ENCODE measurements around the gene MYO9A.
"Not testable (repeated sequence)": the region's sequence is repeated elsewhere in the genome, so short reads cannot be mapped to it uniquely, and the experiment has no call there.

Gene MYO9A

DNA sequence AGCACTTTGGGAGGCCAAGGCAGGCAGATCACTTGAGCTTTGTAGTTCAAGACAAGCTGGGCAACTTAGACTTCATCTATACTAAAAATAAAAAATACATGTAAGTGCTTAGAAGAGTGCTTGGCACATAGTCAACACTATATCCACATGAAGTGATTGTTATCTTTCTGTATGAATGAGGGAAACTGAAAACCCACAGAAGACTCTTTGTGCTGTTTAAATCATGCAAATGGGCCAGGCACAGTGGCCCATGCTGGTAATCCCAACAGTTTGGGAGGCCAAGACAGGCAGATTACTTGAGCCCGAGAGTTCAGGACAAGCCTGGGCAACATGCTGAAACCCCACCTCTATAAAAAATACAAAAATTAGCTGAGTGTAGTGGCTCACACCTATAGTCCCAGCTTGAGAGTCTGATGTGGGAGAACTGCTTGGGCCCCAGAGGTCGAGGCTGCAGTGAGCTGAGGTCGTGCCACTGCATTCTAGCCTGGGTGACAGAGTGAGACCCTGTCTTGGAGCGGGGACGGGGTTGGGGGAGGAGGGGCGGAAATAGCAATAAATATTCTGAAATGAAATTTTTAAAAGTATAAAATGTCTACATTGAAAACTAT, 177.9 kb downstream of the MYO9A start:
- no peak for DNase-seq

DNA sequence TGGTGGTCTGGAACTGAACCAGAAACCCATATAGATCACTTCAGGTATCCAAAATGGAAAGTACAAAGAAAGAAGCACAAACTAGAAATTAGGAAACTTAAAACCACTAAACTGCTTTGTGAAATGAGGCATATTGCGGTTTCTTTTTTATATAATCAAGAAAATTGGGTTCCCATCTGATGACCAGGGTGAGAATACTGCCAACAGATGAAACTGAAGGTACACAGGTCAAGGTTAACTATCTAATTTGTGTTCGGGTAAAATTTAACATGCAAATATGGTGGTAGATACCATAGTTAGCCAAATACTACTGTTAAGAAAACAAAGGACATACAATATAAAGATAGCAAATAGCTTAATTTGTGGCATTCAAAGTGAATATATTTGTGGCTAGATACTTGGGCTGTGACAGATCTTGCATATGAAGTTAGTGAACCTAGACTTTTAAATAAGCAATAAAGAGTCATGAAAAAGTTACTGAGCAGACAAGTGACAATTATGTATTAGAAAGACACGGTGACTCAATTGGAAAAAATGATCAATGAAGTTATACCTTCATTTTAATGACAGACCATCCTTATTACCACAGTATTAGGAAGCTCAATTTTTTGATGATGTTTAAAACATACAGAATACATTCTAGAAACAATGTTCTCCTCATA, 180.2 kb downstream of the MYO9A start:
- no peak for DNase-seq

DNA sequence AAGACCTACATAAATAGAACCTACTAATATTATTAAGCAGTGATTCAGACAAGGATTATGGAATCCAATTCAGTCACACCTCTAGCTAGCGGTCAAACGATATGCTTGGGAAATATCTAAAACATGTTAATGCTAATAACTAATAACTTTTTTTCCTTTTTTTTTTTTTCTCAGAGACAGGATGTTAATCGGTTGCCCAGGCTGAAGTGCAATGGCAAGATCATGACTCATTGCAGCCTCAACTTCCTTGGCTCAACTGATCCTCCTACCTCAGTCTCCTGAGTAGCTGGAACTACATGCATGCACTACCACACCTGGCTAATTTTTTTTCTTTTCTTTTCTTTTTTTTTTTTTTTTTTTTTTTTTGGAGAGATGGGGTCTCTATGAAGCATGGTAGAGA, 183.5 kb downstream of the MYO9A start:
- DNase-seq: no peak

DNA sequence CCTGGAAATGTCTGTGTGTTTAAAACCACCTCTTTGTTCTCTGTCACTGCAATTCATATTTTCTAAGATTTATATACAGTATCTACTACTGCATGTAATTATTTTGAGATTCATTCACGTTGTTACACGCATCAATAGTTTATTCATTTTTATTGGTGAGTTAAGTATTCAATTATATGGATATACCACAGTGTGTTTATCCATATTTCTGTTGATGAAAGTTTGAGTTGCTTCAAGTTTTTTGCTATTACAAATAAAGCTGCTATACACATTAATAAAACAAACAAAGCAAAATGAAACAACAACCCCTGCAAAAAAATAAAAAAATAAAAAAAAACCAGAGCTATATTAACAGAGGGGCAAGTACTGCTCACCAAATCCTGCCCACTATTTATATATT, 185.3 kb downstream of the MYO9A start:
- DNase-seq: no peak

DNA sequence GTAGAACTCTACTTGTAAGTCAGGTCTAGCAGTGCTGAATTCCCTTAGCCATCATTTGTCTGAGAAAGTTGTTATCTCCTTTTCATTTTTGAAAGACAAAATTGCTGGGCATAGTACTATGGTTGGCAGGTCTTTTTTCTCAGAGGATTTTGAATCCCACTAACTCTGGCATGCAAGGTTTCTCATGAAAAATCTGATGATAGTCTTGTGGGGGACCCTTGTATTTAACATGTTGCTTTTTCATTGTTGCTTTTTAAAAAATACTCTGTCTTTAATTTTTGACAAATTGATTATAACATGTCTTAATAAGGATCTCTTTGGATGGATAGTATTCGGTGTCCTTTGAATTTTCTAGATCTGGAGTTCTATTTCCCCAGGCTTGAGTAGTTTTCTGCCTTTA, 186.7 kb downstream of the MYO9A start:
- DNase-seq: no peak

DNA sequence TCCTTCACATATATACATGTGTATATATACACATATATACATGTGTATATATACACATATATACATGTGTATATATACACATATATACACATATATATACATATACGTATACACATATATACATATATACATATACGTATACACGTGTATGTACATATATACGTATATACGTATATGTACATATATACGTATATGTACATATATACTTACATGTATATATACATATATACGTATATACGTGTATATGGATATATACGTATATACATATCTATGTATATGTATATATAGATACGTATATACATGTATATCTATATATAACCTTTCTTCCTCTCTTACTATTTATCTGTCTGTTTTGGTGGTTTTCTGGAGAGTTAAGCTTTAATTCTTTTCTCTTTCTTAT, 192.8 kb downstream of the MYO9A start:
- no peak for DNase-seq

DNA sequence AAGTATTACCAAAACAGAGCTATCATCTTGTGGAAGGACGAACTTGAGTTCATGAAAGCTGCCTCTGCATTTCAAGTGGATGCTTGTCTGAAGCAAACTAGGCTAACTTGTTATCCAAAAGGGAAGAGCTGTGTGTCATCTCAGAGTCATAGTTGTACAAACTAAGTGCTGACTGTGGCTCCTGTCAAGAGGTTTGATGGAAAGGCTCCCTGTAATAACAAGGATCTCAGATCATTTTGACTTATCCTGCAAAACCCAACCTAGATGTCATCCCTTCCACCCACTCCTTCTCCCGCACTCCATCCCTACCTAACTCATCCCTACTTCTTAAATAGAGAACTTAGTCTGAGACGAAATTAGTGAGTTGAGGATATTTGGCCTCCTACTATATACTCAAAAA, 196.8 kb downstream of the MYO9A start:
- no peak for DNase-seq

DNA sequence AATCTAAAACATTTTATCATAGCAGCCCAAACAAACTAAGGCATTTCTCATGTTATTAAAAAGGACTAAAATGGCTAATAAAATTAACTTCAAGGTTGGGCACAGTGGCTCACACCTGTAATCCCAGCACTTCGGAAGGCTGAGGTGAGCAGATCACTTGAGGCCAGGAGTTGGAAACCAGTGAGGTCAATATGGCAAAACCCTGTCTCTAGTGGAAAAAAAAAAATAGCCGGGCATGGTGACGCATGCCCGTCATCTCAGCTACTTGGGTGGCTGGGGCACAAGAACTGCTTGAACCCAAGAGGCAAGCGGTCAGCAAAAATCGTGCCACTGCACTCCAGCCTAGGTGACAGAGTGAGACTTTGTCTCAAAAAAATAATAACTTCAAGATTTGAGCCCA, 197.4 kb downstream of the MYO9A start:
- no peak for DNase-seq

DNA sequence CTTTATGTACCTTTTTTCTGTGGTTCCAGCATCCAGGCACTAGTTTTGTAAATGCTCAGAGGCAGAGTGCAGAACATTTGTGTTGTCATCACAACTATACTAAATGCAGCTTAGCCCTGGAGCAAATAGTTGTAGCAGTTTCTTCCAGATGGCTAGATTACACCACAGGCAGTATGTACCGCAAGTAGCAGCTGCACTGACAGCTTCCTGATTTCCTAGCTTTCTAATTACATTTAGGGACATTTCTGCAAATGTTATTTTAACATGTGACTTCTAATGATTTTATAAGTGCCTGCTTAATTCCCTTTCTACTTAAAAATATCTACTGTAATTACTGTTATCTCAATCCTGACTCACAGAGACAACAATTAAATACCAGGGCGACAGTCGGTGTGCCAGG, 201.1 kb downstream of the MYO9A start:
- no peak for DNase-seq

DNA sequence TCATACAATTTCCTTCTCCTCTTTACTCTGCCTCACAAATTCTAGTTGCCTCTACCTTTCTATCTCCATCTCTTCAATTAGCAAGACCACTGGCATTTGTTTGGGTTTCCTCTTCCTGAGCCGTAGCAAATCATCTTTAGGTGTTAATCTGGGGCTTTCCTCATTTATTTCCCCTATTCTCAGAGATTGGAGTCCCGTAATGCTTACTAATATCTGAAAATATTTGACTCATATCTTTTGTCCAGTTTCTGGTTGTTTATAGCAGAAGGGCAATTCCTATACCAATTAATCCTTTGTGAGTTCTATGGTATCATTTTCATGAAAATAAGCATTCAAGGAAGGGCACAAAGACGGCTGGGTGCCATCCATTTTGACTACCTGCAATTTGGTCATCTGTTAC, 203.9 kb downstream of the MYO9A start:
- DNase-seq: no peak

DNA sequence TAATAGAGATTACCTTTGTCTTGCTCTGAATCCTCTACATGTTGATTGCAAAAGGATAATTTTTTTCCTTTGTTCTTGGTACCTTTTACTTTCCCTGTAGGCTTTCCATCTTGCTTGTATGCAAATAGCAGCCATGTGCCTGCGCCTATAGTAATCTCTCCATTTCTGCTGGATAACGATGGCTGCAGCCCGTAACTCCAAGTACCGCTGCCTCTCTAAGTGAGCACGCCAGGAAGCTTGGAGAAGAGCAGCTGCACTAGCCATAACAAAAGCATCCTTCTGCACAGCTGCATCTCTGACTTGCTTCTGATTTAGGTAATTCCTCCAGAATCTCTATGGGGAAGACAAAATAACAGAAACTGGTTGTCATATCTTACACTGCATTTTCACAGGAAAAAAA, 218.3 kb downstream of the MYO9A start:
- no peak for DNase-seq

DNA sequence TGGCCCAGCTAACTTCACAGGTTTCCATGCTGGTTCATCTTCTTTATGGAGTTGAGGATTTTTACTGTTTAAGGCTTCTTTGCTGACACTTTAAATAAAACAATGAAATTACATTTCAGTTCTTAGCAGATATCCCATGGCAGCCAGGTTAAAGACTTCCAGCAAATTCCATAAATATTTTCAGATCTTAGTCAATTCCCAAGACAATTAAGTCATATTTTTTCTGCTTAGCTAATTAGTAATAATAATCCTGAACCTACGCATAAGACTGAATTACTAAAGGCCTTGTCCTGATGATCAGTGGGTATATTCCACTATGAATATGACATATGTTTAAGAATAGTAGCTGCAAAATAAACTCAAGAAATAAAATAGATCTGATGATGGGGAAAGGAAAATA, 224.3 kb downstream of the MYO9A start:
- DNase-seq: no peak

DNA sequence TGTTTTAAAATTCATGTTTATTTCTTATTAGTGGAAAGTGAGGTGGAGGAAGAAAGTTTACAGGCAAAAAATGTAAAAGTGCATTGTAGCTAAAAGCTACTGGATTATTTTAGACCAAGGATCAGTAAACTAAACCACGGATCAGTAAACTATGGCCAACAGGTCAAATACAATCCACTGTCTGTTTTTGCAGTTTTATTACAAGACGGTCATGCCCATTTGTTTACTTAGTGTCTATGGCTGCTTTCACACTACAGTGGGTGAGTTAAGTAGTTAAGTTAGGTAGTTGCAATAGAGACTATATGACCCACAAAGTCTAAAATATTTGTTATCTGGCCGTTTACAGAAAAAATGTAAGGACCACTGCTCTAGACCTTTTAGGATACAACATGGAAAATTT, 225.6 kb downstream of the MYO9A start:
- DNase-seq: no peak

DNA sequence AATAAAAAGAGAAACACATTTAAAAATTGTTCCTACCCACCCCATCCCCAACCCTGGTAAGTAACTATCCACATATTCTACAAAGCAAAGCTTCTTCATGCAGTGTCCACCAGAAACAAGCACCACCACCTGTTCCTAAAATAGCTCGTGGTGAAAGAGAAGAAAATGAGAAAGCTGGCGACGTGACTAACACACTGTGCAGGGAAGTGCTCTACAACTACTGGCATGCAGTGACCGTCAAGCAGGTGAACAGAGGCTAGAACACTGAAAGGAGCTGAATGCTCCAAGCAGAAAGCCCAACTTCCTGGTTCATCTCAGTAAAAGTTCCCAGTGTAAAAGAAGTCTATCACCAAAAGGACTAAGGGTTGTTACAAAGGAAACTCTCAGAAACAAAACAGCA, 226.9 kb downstream of the MYO9A start:
- DNase-seq: no peak

DNA sequence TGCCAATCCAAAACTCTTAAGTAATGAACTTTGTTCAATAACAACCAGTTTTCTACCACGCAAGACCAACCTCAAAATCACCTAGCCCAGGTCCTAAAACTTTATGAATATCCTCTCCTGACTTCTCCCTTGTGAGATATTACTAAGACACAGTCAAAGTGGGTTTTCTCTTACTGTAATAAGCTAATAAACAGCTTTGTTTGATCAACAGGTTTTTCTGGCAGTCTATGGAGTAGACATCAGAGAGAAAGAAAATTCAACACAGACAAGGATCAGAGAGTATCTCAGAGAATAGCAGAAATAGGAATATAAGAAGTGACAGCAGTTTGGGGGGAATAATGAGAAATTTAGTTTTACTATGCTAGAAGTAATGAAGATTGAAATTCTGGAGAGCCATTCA, 228.0 kb downstream of the MYO9A start:
- no peak for DNase-seq

DNA sequence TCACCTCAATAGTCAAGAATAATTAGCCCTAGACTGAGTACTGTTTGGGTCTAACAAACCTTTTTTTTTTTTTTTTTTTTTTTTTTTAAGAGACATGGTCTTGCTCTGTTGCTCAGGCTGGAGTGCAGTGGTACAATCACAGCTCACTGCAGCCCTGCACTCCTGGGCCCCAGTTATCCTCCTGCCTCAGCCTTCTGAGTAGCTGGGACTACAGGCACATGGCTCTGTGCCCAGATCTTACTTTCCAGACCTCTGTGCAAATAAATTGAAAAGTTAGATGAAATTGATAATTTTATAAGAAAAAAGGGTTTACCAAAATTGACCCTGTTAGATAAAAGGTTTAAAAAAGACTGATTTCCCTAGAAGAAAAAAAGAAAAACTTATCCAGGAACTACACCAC, 228.6 kb downstream of the MYO9A start:
- DNase-seq: no peak

DNA sequence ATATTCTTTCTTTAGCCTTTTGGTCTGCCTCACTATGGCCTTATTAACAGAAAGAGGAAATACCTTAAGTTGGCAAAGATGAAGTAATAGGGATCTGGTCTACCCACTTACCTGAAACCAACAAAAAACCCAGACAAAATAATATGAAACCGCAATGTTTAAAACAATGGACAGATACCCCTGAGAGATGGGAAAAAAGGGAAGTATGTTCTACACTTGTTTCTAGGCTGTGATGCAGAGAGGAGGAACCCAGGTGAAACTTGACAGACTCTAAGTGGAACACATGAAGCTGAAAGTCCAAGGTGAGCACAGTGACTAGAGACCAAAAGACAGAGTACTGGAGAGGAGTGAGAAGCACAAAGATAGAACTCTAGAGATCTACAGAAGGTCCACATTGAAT, 229.2 kb downstream of the MYO9A start:
- DNase-seq: no peak

DNA sequence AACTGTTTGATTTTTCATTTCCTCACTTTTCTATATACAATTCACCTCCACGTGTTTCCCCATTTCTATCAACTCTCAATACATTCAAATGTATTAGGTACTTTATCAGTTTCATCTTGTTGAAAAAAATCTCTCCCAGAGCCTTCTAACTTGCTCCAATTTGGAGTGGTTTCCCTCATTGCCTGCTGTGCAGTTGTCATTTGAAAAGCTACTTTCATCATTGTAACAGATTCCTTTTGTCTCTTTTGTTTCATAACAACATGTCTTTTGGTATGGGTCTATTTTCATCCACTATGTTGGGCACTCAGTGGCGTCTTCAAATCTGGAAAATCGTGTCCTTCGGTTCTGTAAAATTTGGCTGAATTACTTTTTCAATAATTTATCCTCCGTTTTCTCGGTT, 232.6 kb downstream of the MYO9A start:
- no peak for DNase-seq

DNA sequence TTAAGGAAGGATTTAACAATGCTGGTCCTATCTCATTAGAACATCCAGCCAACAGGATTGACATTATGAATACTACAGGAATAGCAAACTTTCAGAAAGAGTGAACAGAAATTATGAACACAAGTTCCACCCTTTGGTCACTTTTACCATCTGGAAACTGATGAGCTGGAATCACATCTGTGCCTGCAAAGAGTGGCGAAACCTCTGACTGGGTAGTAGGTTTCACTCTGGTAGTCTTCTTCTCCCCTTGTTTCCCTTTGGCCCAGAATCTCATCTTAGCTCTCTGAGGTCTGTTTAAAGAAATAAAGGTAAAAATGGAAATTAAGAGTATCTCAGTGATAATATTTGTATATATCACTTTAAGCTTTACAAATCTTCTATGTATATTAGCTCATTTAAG, 234.5 kb downstream of the MYO9A start:
- no peak for DNase-seq

DNA sequence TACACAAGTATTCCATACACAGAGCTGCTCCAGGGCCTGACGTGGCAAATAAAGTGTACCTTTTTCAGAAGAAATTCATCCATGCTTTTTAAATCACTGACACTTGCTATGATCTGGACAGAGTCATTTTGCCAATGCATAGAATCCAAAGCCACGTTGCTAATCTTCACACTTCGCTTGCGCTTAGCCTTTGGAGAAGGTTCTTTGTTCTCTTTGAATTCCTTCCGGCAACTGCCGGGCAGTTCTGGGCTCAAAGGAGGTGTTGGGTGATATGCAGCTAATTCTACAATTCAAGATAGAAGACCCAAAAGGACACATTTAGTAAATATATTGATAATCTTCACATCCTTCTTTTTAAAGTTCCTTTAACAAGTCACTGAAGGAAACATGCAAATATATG, 237.7 kb downstream of the MYO9A start:
- no peak for DNase-seq

DNA sequence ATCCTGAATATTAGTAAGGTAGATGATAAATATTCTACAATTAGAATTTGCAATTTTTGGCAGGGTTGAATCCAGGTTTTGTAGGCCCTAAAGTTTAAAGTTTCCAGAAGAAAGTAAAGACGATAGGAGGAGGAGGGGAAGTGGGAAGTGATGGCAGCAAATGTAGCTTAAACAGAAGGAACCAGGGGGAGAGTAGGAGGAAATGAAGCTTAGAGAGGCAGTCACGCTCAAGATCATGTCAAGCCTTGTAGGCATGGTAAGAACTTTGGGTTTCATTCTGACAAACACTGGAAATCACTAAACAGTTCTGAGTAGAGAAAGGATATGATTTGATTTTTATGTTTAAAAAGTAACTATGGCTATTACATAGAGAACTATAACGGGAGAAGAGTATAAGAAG, 243.7 kb downstream of the MYO9A start:
- DNase-seq: no peak

DNA sequence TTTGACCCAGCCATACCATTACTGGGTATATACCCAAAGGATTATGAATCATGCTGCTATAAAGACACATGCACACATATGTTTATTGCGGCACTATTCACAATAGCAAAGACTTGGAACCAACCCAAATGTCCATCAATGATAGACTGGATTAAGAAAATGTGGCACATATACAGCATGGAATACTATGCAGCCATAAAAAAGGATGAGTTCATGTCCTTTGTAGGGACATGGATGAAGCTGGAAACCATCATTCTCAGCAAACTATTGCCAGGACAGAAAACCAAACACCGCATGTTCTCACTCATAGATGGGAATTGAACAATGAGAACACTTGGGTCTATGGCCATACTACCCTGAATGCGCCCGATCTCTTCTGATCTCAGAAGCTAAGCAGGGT, 259.7 kb downstream of the MYO9A start:
- not testable (repeated sequence) for DNase-seq

DNA sequence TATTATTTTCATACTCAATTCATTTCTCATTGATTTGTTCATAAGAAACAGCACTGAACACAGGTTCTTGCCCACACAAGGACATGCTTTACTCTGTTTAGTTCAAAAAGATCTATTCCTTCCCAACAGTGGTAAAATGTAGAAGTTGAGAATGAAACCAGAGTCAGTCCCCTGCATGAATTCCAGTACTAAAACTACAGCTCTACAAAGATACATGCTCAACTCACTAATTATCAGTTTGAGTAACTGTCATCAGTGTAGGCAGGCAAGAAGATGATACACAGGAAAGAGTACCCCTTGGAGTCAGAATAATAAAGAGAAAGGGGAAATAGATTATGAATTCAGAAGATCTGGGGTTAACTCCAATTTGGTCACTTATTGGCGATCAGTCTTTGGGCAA, 264.4 kb downstream of the MYO9A start:
- no peak for DNase-seq

DNA sequence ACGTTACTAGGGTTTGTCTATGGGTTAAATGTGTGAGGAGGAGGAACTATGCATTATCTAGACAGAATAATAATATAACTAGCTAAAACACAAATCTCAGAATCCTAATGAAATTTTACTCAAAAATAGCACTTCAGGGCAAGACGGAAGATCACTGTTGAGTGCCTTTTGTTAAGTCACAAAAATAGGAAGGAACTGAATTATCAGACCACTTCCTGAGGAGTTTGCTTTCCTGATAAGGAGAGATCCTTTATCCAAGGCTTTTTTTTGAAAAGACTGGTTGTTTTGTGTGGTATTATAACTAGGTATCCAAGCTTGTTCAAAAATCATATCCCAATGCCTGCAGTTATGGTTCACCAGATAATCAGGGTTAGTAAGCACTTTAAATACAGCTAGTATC, 273.0 kb downstream of the MYO9A start:
- DNase-seq: no peak

DNA sequence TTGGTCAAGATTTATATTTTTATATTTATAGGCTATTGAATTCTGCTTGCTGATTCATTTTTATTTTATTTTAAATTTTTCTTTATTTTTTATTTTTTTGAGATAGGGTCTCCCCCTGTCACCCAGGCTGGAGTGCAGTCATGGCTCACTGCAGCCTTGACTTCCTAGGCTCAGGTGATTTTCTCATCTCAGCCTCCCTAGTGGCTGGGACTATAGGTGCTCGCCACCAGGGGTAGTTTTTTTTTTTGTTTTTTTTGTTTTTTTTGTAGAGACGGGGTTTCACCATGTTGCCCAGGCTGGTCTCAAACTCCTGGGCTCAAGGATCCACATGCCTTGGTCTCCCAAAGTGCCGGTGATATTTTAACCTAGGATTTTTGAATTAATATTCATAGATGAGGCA, 276.4 kb downstream of the MYO9A start:
- DNase-seq: no peak

Data from T1000 (cell line).